ENCODE data around the gene ALX4.

GRCh38 chr11:44229098-44229497 lies 80.8 kb downstream of the ALX4 start:
- TF ChIP-seq CTCF (conservative IDR thresholded peaks at IDR 0.05 in 1 of 2, IDR thresholded peaks at IDR 0.05 in 1 of 2; ENCODE audit: extremely low read depth in 1 of 2, insufficient read depth in 1 of 2, low read depth in 1 of 2, low read length in 2 of 2) (no peak), EZH2 (IDR thresholded peaks at IDR 0.05; ENCODE audit: borderline replicate concordance, low read length) (no peak)
